ENCODE data around the gene ELP5.

ELP5 gene

GRCh38 chr17:7219812-7220592 lies 32.0 kb upstream of the ELP5 start, which contains the start of the genes ACADVL and DLG4:
Gene ACADVL (plus strand): TSS chr17:7219938. CDS start chr17:7219985, 47 bp downstream.
Gene DLG4 (minus strand): TSS chr17:7219836.
- DNase-seq = peak; percentile 89

- no peak for DNase-seq
Observed at GRCh38 chr17:7220593-7221277, 31.3 kb upstream of the ELP5 start.

GRCh38 chr17:7221278-7222092 lies 30.5 kb upstream of the ELP5 start:
- DNase-seq = no peak

- DNase-seq = no peak
Observed at GRCh38 chr17:7222093-7222971, 29.7 kb upstream of the ELP5 start.

- DNase-seq = no peak
Observed at GRCh38 chr17:7222972-7223292, 29.1 kb upstream of the ELP5 start.

- DNase-seq = no peak
Observed at GRCh38 chr17:7223375-7223774, 28.6 kb upstream of the ELP5 start.

GRCh38 chr17:7224110-7224509 lies 27.9 kb upstream of the ELP5 start:
- no peak for DNase-seq

GRCh38 chr17:7224661-7225111 lies 27.3 kb upstream of the ELP5 start:
- no peak for DNase-seq

- DNase-seq = no peak
Observed at GRCh38 chr17:7225711-7226331, 26.2 kb upstream of the ELP5 start.

GRCh38 chr17:7226721-7227710 lies 25.0 kb upstream of the ELP5 start:
- no peak for DNase-seq

GRCh38 chr17:7228920-7229319 lies 23.1 kb upstream of the ELP5 start:
- DNase-seq = no peak

- no peak for DNase-seq
Observed at GRCh38 chr17:7229504-7229903, 22.5 kb upstream of the ELP5 start.

GRCh38 chr17:7232114-7232513 lies 19.9 kb upstream of the ELP5 start:
- DNase-seq = no peak

GRCh38 chr17:7233701-7234082 lies 18.3 kb upstream of the ELP5 start:
- no peak for DNase-seq

- peak; percentile 96 for DNase-seq
Observed at GRCh38 chr17:7234083-7234951, 17.7 kb upstream of the ELP5 start, which contains the start of gene DVL2. Gene DVL2 (minus strand): TSS chr17:7234517. CDS start chr17:7234262, 255 bp downstream.

- DNase-seq = no peak
Observed at GRCh38 chr17:7235693-7236665, 16.0 kb upstream of the ELP5 start.

- no peak for DNase-seq
Observed at GRCh38 chr17:7236808-7237207, 15.2 kb upstream of the ELP5 start.

- DNase-seq = no peak
Observed at GRCh38 chr17:7237266-7237760, 14.7 kb upstream of the ELP5 start.

Measured in midbrain (tissue), 1 donor.